Psoas muscle (tissue), 8 donors: ENCODE data around the gene TNFAIP8L2. TPM values are rescaled to one million over a fixed set of nuclear protein-coding genes. Genes with fewer than 3 reads are reported as not detected.
A peak's percentile ranks its signal among the peaks of the same experiment; 100 is the strongest.

Experiments used
- ATAC-seq, 4 donors: fragments of 200-7000 bp; cut with Tn5 transposase; one replicate each; pipeline ENCODE4 v1.9.1; 2020; ENCODE audit warnings: moderate library complexity in 3 of 4, mild to moderate bottlenecking in 2 of 4
- DNase-seq, 2 donors: peaks; one replicate each; pipeline ENCODE4 v3.0.0-alpha.2; 2020
- H3K27ac ChIP-seq: fragments of 200-600 bp; one replicate; pipeline ENCODE4 v1.8.0; 2022
- H3K27me3 ChIP-seq, 3 donors: fragments of 200-600 bp in 1 of 3; one replicate each; pipeline versions ENCODE4 v1.6.1 to v1.8.0; 2013 to 2022; ENCODE audit warnings: low read length in 2 of 3, mild to moderate bottlenecking in 2 of 3, moderate library complexity in 1 of 3; ENCODE audit not compliant: insufficient read depth in 3 of 3
- H3K36me3 ChIP-seq, 2 donors: fragments of 200-600 bp in 1 of 2; one replicate each; pipeline versions ENCODE4 v1.6.1 to v1.8.0; 2013 to 2022; ENCODE audit warnings: low read depth in 1 of 2, mild to moderate bottlenecking in 1 of 2, moderate library complexity in 1 of 2; ENCODE audit not compliant: insufficient read depth in 1 of 2
- H3K4me1 ChIP-seq: fragments of 200-600 bp; one replicate; pipeline ENCODE4 v1.8.0; 2022
- H3K4me3 ChIP-seq: fragments of 200-600 bp; one replicate; pipeline ENCODE4 v1.8.0; 2022; ENCODE audit warnings: mild to moderate bottlenecking
- H3K9me3 ChIP-seq: fragments of 200-600 bp; one replicate; pipeline ENCODE4 v1.8.0; 2022
- CTCF ChIP-seq: fragments of 200-600 bp; IDR thresholded peaks from one replicate; pipeline ENCODE4 v1.8.0; 2022; ENCODE audit warnings: antibody characterized with exemption
- WGBS, 3 donors: extraction: QIAGEN DNeasy Blood & Tissue Kit; methylation state at CpG; one replicate each; pipeline versions ENCODE4 v1.1.6 to v1.1.7; 2013; 5-methylcytosine and 5-hydroxymethylcytosine counted together
- intact Hi-C, 2 donors: fragments of 100-400 bp; cut with DNase I; formaldehyde crosslinking; loops; one replicate each; pipeline versions ENCODE4 v1.11.0 to v1.14.2; 2022
- polyA plus RNA-seq, 3 donors: library from polyadenylated mRNA; stranded (reverse); fragments of 200-250 nt; gene quantifications; one replicate each; pipeline ENCODE4 v1.2.3, GENCODE V29; 2013
- total RNA-seq, 4 donors: library from RNA; stranded (reverse); fragmentation: NEBNext Ultra II Directional in 2 of 4; extraction: Animal tissue kit (Norgen Biotek cat#: 25700) in 2 of 4; gene quantifications; one replicate each; pipeline versions ENCODE4 v1.2.1 to v1.2.4, GENCODE V29; 2021 to 2023
- donor health status: healthy with polysubstance abuse.
- donor health status: DM: no; HTN: no; CAD: no; lungs with moderate emphysema.
- donor health status: Bipolar disorder and iron deficiency.
- donor health status: healthy.
- donor health status: DM: yes; HTN: yes; CAD: no.
- donor health status: DM: no; HTN: no; CAD: no.
- donor health status: DM: no; HTN: no; CAD: no.
- donor health status: DM: yes; HTN: yes; CAD: no.

The TNFAIP8L2 gene
- total and polyA plus RNA-seq, 7 donors, result 0.56 to 1.3 (median 0.90) TPM

GRCh38 chr1:151165281-151165737 lies 8.9 kb downstream of the TNFAIP8L2 start:
- Histone ChIP-seq H3K27me3 (no peaks in the 10 kb centered on the region), H3K27ac (peak overlapping the region; percentile 92), H3K9me3 (no peaks in the 10 kb centered on the region), H3K4me3 (peak overlapping the region; percentile 80), H3K4me1 (peaks cover 42% of the 10 kb centered on the region), H3K36me3 (peaks cover 5 to 41% of the 10 kb centered on the region in 2 donors)
- WGBS, 3 donors, result 2 to 3% (median 3%) methylated on average over 14 to 15 of the region's 15 CpGs
- peak; percentile 52 to 79 for DNase-seq
- intact Hi-C loops, result no loop called here
- ATAC-seq, result peak; percentile 11 to 29 (median 18)
- no peak for TF ChIP-seq CTCF

- H3K4me1 ChIP-seq, result peaks cover 48% of the 10 kb centered on the region
- H3K4me3 ChIP-seq, result peak within 1 kb of the TSS; percentile 80
- peak; percentile 84 to 89 (median 85) for ATAC-seq
- no peaks in the 10 kb centered on the region for H3K9me3 ChIP-seq
- WGBS, 3 donors, result 0 to 1% (median 0%) methylated on average over 38 of the region's 38 CpGs
- peak within 1 kb of the TSS; percentile 92 for H3K27ac ChIP-seq
- H3K27me3 ChIP-seq, result no peaks in the 10 kb centered on the region
- no peak for TF ChIP-seq CTCF
- intact Hi-C loops, result no loop called here
- H3K36me3 ChIP-seq, result peaks cover 5 to 41% of the 10 kb centered on the region in 2 donors
- peak; percentile 97 to 98 for DNase-seq
These were observed 9.5 kb downstream of the TNFAIP8L2 start, which contains the start of the genes LYSMD1 and SCNM1 for GRCh38 chr1:151165738-151166504. Gene LYSMD1 (minus strand): TSS chr1:151165902. CDS start chr1:151165258, 644 bp downstream. Gene SCNM1 (plus strand): TSS chr1:151166144. CDS start chr1:151166153, 9 bp downstream.

- intact Hi-C loops, result no loop called here
- peaks cover 3 to 44% of the 10 kb centered on the region in 2 donors for H3K36me3 ChIP-seq
These were observed 10.1 kb downstream of the TNFAIP8L2 start for GRCh38 chr1:151166505-151166956.

GRCh38 chr1:151167116-151167515 lies 10.7 kb downstream of the TNFAIP8L2 start:
- intact Hi-C loops, result no loop called here
- no peak for DNase-seq
- H3K4me3 ChIP-seq, result peak overlapping the region; percentile 80

More at GRCh38 chr1:151166505-151166956, 10.1 kb downstream of the TNFAIP8L2 start:
- ATAC-seq (peak in 3 of 4 donors; percentile 0 to 8 (median 7)), DNase-seq (no peak)
- H3K9me3 ChIP-seq, result no peaks in the 10 kb centered on the region
- no peak for TF ChIP-seq CTCF
- no peaks in the 10 kb centered on the region for H3K27me3 ChIP-seq
- H3K4me3 ChIP-seq, result peak overlapping the region; percentile 80
- peak overlapping the region; percentile 92 for H3K27ac ChIP-seq
- peaks cover 54% of the 10 kb centered on the region for H3K4me1 ChIP-seq
- 0 to 3% (median 2%) methylated on average over 15 of the region's 15 CpGs for WGBS, 3 donors

More at GRCh38 chr1:151167116-151167515, 10.7 kb downstream of the TNFAIP8L2 start:
- 73 to 84% (median 73%) methylated on average over 6 of the region's 6 CpGs for WGBS, 3 donors
- no peak for ATAC-seq
- H3K9me3 ChIP-seq, result no peaks in the 10 kb centered on the region
- peaks cover 59% of the 10 kb centered on the region for H3K4me1 ChIP-seq
- H3K27ac ChIP-seq, result peak overlapping the region; percentile 92
- peaks cover 2 to 44% of the 10 kb centered on the region in 2 donors for H3K36me3 ChIP-seq
- TF ChIP-seq CTCF, result no peak
- H3K27me3 ChIP-seq, result no peaks in the 10 kb centered on the region
